ENCODE measurements around the gene UBA1.

UBA1 gene

GRCh38 chrX:47239199-47239598 is 45.6 kb downstream of the UBA1 start:
- TF ChIP-seq CTCF (IDR thresholded peaks at IDR 0.05; ENCODE audit: borderline replicate concordance, extremely low read depth, low read length, poor library complexity, severe bottlenecking) (no peak), EZH2 (IDR thresholded peaks at IDR 0.05; ENCODE audit: borderline replicate concordance, low read depth, low read length, severe bottlenecking) (no peak)
- no peak overlapping the region for H3K9ac ChIP-seq (ENCODE audit: low read depth, low read length)
- H3K9me3 ChIP-seq (ENCODE audit: insufficient read depth, low read length, severe bottlenecking): no peaks in the 10 kb centered on the region
- no peak overlapping the region for H3K4me3 ChIP-seq (ENCODE audit: low read depth in 1 of 2, low read length in 2 of 2)
- no peak overlapping the region for H3K27ac ChIP-seq (ENCODE audit: low read length)
- H4K20me1 ChIP-seq (ENCODE audit: insufficient read depth, low read length): peaks cover 30% of the 10 kb centered on the region
- H3K4me2 ChIP-seq (ENCODE audit: insufficient read depth, low read length): no peak overlapping the region
- H3K4me1 ChIP-seq (ENCODE audit: insufficient read depth, low read length): peaks cover 21% of the 10 kb centered on the region
- no peak for ATAC-seq (ENCODE audit: insufficient read depth, low read depth)
- no peak for DNase-seq
- peaks cover 60% of the 10 kb centered on the region for H3K36me3 ChIP-seq (ENCODE audit: insufficient read depth, low read length)
- no peak overlapping the region for H2AFZ ChIP-seq (ENCODE audit: low read depth, low read length)
- H3K27me3 ChIP-seq (ENCODE audit: insufficient read depth, low read length, poor library complexity): no peaks in the 10 kb centered on the region
- H3K79me2 ChIP-seq (ENCODE audit: insufficient read depth, low read length): peaks cover 58% of the 10 kb centered on the region

GRCh38 chrX:47239898-47240545 is 46.4 kb downstream of the UBA1 start:
- Histone ChIP-seq H3K36me3 (ENCODE audit: insufficient read depth, low read length) (peaks cover 67% of the 10 kb centered on the region), H3K9ac (ENCODE audit: low read depth, low read length) (no peak overlapping the region), H3K9me3 (ENCODE audit: insufficient read depth, low read length, severe bottlenecking) (no peaks in the 10 kb centered on the region), H3K27ac (ENCODE audit: low read length) (no peak overlapping the region), H3K79me2 (ENCODE audit: insufficient read depth, low read length) (peaks cover 50% of the 10 kb centered on the region), H3K27me3 (ENCODE audit: insufficient read depth, low read length, poor library complexity) (no peaks in the 10 kb centered on the region), H3K4me3 (ENCODE audit: low read depth in 1 of 2, low read length in 2 of 2) (no peak overlapping the region), H3K4me1 (ENCODE audit: insufficient read depth, low read length) (peaks cover 13% of the 10 kb centered on the region), H4K20me1 (ENCODE audit: insufficient read depth, low read length) (peaks cover 30% of the 10 kb centered on the region), H2AFZ (ENCODE audit: low read depth, low read length) (no peak overlapping the region), H3K4me2 (ENCODE audit: insufficient read depth, low read length) (no peak overlapping the region)
- ATAC-seq (ENCODE audit: insufficient read depth, low read depth): no peak
- no peak for DNase-seq
- TF ChIP-seq CTCF (IDR thresholded peaks at IDR 0.05; ENCODE audit: borderline replicate concordance, extremely low read depth, low read length, poor library complexity, severe bottlenecking) (no peak), EZH2 (IDR thresholded peaks at IDR 0.05; ENCODE audit: borderline replicate concordance, low read depth, low read length, severe bottlenecking) (no peak)

GRCh38 chrX:47240619-47241018 is 47.0 kb downstream of the UBA1 start:
- Histone ChIP-seq H3K27ac (ENCODE audit: low read length) (no peak overlapping the region), H3K27me3 (ENCODE audit: insufficient read depth, low read length, poor library complexity) (no peaks in the 10 kb centered on the region), H3K36me3 (ENCODE audit: insufficient read depth, low read length) (peaks cover 67% of the 10 kb centered on the region), H4K20me1 (ENCODE audit: insufficient read depth, low read length) (peaks cover 25% of the 10 kb centered on the region), H3K4me1 (ENCODE audit: insufficient read depth, low read length) (peaks cover 7% of the 10 kb centered on the region), H3K4me2 (ENCODE audit: insufficient read depth, low read length) (no peak overlapping the region), H3K9me3 (ENCODE audit: insufficient read depth, low read length, severe bottlenecking) (no peaks in the 10 kb centered on the region), H3K9ac (ENCODE audit: low read depth, low read length) (no peak overlapping the region), H2AFZ (ENCODE audit: low read depth, low read length) (no peak overlapping the region), H3K4me3 (ENCODE audit: low read depth in 1 of 2, low read length in 2 of 2) (no peak overlapping the region), H3K79me2 (ENCODE audit: insufficient read depth, low read length) (peaks cover 44% of the 10 kb centered on the region)
- TF ChIP-seq EZH2 (IDR thresholded peaks at IDR 0.05; ENCODE audit: borderline replicate concordance, low read depth, low read length, severe bottlenecking): no peak
- TF ChIP-seq CTCF (IDR thresholded peaks at IDR 0.05; ENCODE audit: borderline replicate concordance, extremely low read depth, low read length, poor library complexity, severe bottlenecking): no peak
- DNase-seq: no peak
- ATAC-seq (ENCODE audit: insufficient read depth, low read depth): no peak

All from DND-41 (cell line).